ENCODE results near the gene VAMP7.

- TF ChIP-seq CTCF (IDR thresholded peaks at IDR 0.05; ENCODE audit: poor library complexity, severe bottlenecking) (no peak), REST (IDR thresholded peaks at IDR 0.05; ENCODE audit: borderline replicate concordance) (no peak), SMC3 (conservative IDR thresholded peaks at IDR 0.05; ENCODE audit: poor library complexity) (no peak)
Measured at GRCh38 chrX:155951237-155951789, 70.2 kb downstream of the VAMP7 start.

Measured in neural cell (in vitro differentiated cells).